ENCODE measurements around the gene TTC29. TPM values are rescaled to one million over a fixed set of nuclear protein-coding genes. Genes with fewer than 3 reads are reported as not detected.

Gene TTC29
- total RNA-seq, 1 donor from 2014 or later, result 0.09 TPM

- H3K36me3 ChIP-seq, result no peaks in the 10 kb centered on the region
- H3K36me3 Mint-ChIP-seq, result no peaks in the 10 kb centered on the region
- no peaks in the 10 kb centered on the region for H3K4me1 ChIP-seq
- H3K27me3 Mint-ChIP-seq (ENCODE audit: insufficient read depth, low read depth), result no peaks in the 10 kb centered on the region
- H3K9me3 ChIP-seq (ENCODE audit: low read depth), result no peaks in the 10 kb centered on the region
- H3K4me2 ChIP-seq, result no peak overlapping the region
- H3K27ac Mint-ChIP-seq, result no peak overlapping the region
- H3F3A ChIP-seq (ENCODE audit: low read depth), result no peaks in the 10 kb centered on the region
- TF ChIP-seq EZH2phosphoT487 (IDR thresholded peaks at IDR 0.05) (no peak), CTCF (IDR thresholded peaks at IDR 0.05) (no peak), EZH2 (IDR thresholded peaks at IDR 0.05) (no peak)
- no peak overlapping the region for H3K4me3 ChIP-seq
- no peaks in the 10 kb centered on the region for H3K27me3 ChIP-seq
- no peak for DNase-seq (ENCODE audit: low spot score)
- H3K9ac ChIP-seq, result no peak overlapping the region
- no peaks in the 10 kb centered on the region for H3K4me1 Mint-ChIP-seq
- H3K9me3 Mint-ChIP-seq, result peaks cover 4% of the 10 kb centered on the region
- no peak overlapping the region for H2AFZ ChIP-seq (replicated peaks)
- H4K20me1 ChIP-seq (ENCODE audit: low read depth), result no peaks in the 10 kb centered on the region
- H3K79me2 ChIP-seq (ENCODE audit: low read depth), result no peaks in the 10 kb centered on the region
- H3K4me3 Mint-ChIP-seq, result no peak overlapping the region
- no peak overlapping the region for H3K27ac ChIP-seq
Observed at GRCh38 chr4:146763560-146763959, 182.1 kb downstream of the TTC29 start.

- TF ChIP-seq CTCF (IDR thresholded peaks at IDR 0.05), result no peak
- TF ChIP-seq EZH2 (IDR thresholded peaks at IDR 0.05), result no peak
- no peak for TF ChIP-seq EZH2phosphoT487 (IDR thresholded peaks at IDR 0.05)
- no peaks in the 10 kb centered on the region for H3K79me2 ChIP-seq (ENCODE audit: low read depth)
Observed at GRCh38 chr4:146762016-146762415, 183.6 kb downstream of the TTC29 start.

GRCh38 chr4:146742416-146742815 is 203.2 kb downstream of the TTC29 start:
- no peak overlapping the region for H3K27ac Mint-ChIP-seq

More at GRCh38 chr4:146762016-146762415, 183.6 kb downstream of the TTC29 start:
- Mint-ChIP-seq H3K27ac (no peak overlapping the region), H3K36me3 (no peaks in the 10 kb centered on the region), H3K27me3 (ENCODE audit: insufficient read depth, low read depth) (no peaks in the 10 kb centered on the region), H3K9me3 (peaks cover 4% of the 10 kb centered on the region), H3K4me3 (no peak overlapping the region), H3K4me1 (no peaks in the 10 kb centered on the region)
- H3K4me3 ChIP-seq, result no peak overlapping the region
- no peaks in the 10 kb centered on the region for H3F3A ChIP-seq (ENCODE audit: low read depth)
- no peak for DNase-seq (ENCODE audit: low spot score)
- no peak overlapping the region for H3K9ac ChIP-seq
- H3K9me3 ChIP-seq (ENCODE audit: low read depth), result no peaks in the 10 kb centered on the region
- no peaks in the 10 kb centered on the region for H3K27me3 ChIP-seq
- no peaks in the 10 kb centered on the region for H4K20me1 ChIP-seq (ENCODE audit: low read depth)
- H3K36me3 ChIP-seq, result no peaks in the 10 kb centered on the region
- H3K4me1 ChIP-seq, result no peaks in the 10 kb centered on the region
- no peak overlapping the region for H2AFZ ChIP-seq (replicated peaks)
- no peak overlapping the region for H3K4me2 ChIP-seq
- no peak overlapping the region for H3K27ac ChIP-seq

More at GRCh38 chr4:146742416-146742815, 203.2 kb downstream of the TTC29 start:
- Histone ChIP-seq H3K79me2 (ENCODE audit: low read depth) (no peaks in the 10 kb centered on the region), H2AFZ (replicated peaks) (no peak overlapping the region), H3K4me1 (no peaks in the 10 kb centered on the region), H3K4me2 (no peak overlapping the region), H4K20me1 (ENCODE audit: low read depth) (no peaks in the 10 kb centered on the region), H3K9me3 (ENCODE audit: low read depth) (no peaks in the 10 kb centered on the region), H3K27me3 (no peaks in the 10 kb centered on the region), H3F3A (ENCODE audit: low read depth) (no peaks in the 10 kb centered on the region), H3K4me3 (no peak overlapping the region), H3K27ac (no peak overlapping the region), H3K9ac (no peak overlapping the region), H3K36me3 (no peaks in the 10 kb centered on the region)
- no peak for DNase-seq (ENCODE audit: low spot score)
- TF ChIP-seq CTCF (IDR thresholded peaks at IDR 0.05), result no peak
- TF ChIP-seq EZH2phosphoT487 (IDR thresholded peaks at IDR 0.05), result no peak
- no peak for TF ChIP-seq EZH2 (IDR thresholded peaks at IDR 0.05)
- peaks cover 3% of the 10 kb centered on the region for H3K27me3 Mint-ChIP-seq (ENCODE audit: insufficient read depth, low read depth)
- H3K4me3 Mint-ChIP-seq, result no peak overlapping the region
- peaks cover 4% of the 10 kb centered on the region for H3K4me1 Mint-ChIP-seq
- no peaks in the 10 kb centered on the region for H3K36me3 Mint-ChIP-seq
- H3K9me3 Mint-ChIP-seq, result no peaks in the 10 kb centered on the region

All from neural progenitor cell (in vitro differentiated cells).